Memory B cell (primary cell): ENCODE data around the gene GRIK4.
"Not testable (repeated sequence)": the region's sequence is repeated elsewhere in the genome, so short reads cannot be mapped to it uniquely, and the experiment has no call there.

Experiments used
- ATAC-seq: fragments of 150-1000 bp; cut with Tn5 transposase; 2 replicates; pipeline ENCODE4 v1.10.0; 2021; ENCODE audit warnings: low read depth, mild to moderate bottlenecking, moderate library complexity
- DNase-seq, 2 donors: peaks; one replicate each; pipeline ENCODE4 v3.0.0; 2022; ENCODE audit warnings: low spot score in 2 of 2
- H3K27ac Mint-ChIP-seq: one replicate; pipeline ENCODE4 v1.8.0; 2022; ENCODE audit warnings: mild to moderate bottlenecking, moderate library complexity, mixed read lengths
- H3K27me3 Mint-ChIP-seq: one replicate; pipeline ENCODE4 v1.8.0; 2022; ENCODE audit warnings: mixed read lengths
- H3K36me3 Mint-ChIP-seq: one replicate; pipeline ENCODE4 v1.8.0; 2022; ENCODE audit warnings: mild to moderate bottlenecking, mixed read lengths
- H3K4me1 Mint-ChIP-seq: one replicate; pipeline ENCODE4 v1.8.0; 2022; ENCODE audit warnings: mixed read lengths
- H3K4me3 Mint-ChIP-seq: one replicate; pipeline ENCODE4 v1.8.0; 2022; ENCODE audit warnings: mild to moderate bottlenecking, moderate library complexity, mixed read lengths
- H3K9me3 Mint-ChIP-seq: one replicate; pipeline ENCODE4 v1.8.0; 2022; ENCODE audit warnings: mixed read lengths

The GRIK4 gene

GRCh38 chr11:120577041-120577440, 65.5 kb downstream of the GRIK4 start:
- Mint-ChIP-seq H3K4me3 (no peak overlapping the region), H3K36me3 (no peaks in the 10 kb centered on the region), H3K27me3 (peaks cover 20% of the 10 kb centered on the region), H3K9me3 (no peaks in the 10 kb centered on the region), H3K27ac (no peak overlapping the region), H3K4me1 (peaks cover 4% of the 10 kb centered on the region)
- ATAC-seq (no peak), DNase-seq (no peak)

- ATAC-seq, result no peak
- no peak for DNase-seq
- H3K27ac Mint-ChIP-seq, result no peak overlapping the region
- no peak overlapping the region for H3K4me3 Mint-ChIP-seq
- no peaks in the 10 kb centered on the region for H3K36me3 Mint-ChIP-seq
- no peaks in the 10 kb centered on the region for H3K9me3 Mint-ChIP-seq
- peaks cover 17% of the 10 kb centered on the region for H3K27me3 Mint-ChIP-seq
- H3K4me1 Mint-ChIP-seq, result peaks cover 4% of the 10 kb centered on the region
Measured at GRCh38 chr11:120577624-120578363, 66.2 kb downstream of the GRIK4 start.

DNA sequence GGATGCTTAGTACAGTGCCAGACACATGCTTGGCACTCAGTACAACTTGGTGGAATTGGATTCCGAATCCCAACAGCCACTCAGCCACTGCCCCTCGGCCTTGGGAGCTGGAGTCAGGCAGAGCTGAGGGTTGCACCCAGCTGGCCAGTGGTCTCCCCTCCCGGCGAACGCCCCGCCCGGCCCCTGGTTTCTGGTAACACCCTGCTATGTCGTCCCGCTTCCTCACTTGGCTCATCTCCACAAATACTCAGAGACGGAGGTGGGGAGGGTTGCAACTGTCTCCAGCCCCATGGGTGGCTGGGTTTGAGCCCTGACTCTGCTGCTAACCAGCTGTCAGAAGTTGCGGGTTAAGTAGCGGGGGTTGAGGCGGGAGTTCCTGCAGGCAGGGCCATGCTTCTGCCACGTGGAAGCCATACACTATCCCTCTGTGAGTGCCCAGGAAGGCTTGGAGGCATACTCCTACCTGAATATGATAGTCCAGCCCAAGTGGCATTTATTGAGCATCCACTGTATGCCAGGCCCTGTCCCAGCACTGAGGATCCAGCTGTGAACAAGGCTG, 67.1 kb downstream of the GRIK4 start:
- DNase-seq (no peak), ATAC-seq (no peak)
- peaks cover 6% of the 10 kb centered on the region for H3K9me3 Mint-ChIP-seq
- H3K27me3 Mint-ChIP-seq, result peaks cover 20% of the 10 kb centered on the region
- H3K4me1 Mint-ChIP-seq, result peaks cover 4% of the 10 kb centered on the region
- no peak overlapping the region for H3K27ac Mint-ChIP-seq
- H3K36me3 Mint-ChIP-seq, result no peaks in the 10 kb centered on the region
- H3K4me3 Mint-ChIP-seq, result no peak overlapping the region

GRCh38 chr11:120579611-120580031, 68.1 kb downstream of the GRIK4 start:
- Mint-ChIP-seq H3K4me3 (no peak overlapping the region), H3K27me3 (peaks cover 20% of the 10 kb centered on the region), H3K27ac (no peak overlapping the region), H3K4me1 (peaks cover 4% of the 10 kb centered on the region), H3K36me3 (no peaks in the 10 kb centered on the region), H3K9me3 (peaks cover 7% of the 10 kb centered on the region)
- DNase-seq (no peak), ATAC-seq (no peak)

DNA sequence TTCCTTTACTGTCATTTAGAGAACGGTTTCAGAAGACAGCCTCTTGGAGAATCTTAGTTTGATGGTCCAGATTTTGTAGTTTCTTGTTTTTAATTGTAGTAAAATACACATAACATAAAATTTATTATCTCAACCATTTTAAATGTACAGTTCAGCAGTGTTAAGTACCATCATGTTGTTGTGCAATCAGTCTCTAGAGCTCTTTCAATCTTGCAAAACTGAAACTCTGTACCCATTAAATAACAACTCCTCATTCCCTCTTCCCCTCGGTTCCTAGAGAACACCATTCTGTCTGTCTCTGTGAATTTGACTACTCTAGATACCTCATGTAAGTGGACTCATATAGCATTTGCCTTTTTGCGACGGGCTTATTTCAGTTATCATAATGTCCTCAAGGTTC, 69.8 kb downstream of the GRIK4 start:
- no peak overlapping the region for H3K27ac Mint-ChIP-seq
- no peak for DNase-seq
- peaks cover 7% of the 10 kb centered on the region for H3K9me3 Mint-ChIP-seq
- H3K4me3 Mint-ChIP-seq, result no peak overlapping the region
- no peak for ATAC-seq
- peaks cover 4% of the 10 kb centered on the region for H3K4me1 Mint-ChIP-seq
- peaks cover 3% of the 10 kb centered on the region for H3K36me3 Mint-ChIP-seq
- H3K27me3 Mint-ChIP-seq, result peaks cover 28% of the 10 kb centered on the region

DNA sequence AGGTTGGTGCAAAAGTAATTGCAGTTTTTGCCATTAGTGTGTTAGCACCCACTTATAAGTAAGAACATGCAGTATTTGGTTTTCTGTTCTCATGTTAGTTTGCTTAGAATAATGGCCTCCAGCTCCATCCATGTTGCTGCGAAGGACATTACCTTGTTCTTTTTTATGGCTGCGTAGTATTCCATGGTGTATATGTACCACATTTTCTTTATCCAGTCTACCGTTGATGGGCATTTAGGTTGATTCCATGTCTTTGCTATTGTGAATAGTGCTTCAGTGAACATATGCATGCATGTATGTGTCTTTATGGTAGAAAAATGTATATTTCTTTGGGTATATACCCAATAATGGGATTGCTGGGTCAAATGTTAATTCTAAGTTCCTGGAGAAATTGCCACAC, 71.0 kb downstream of the GRIK4 start:
- DNase-seq, H3K36me3 Mint-ChIP-seq, H3K27ac Mint-ChIP-seq, ATAC-seq, H3K4me1 Mint-ChIP-seq, H3K4me3 Mint-ChIP-seq, H3K9me3 Mint-ChIP-seq: not testable (repeated sequence)
- peaks cover 27% of the 10 kb centered on the region for H3K27me3 Mint-ChIP-seq

- no peak overlapping the region for H3K27ac Mint-ChIP-seq
- H3K36me3 Mint-ChIP-seq, result peaks cover 3% of the 10 kb centered on the region
- ATAC-seq, result no peak
Measured at GRCh38 chr11:120586072-120586471, 74.5 kb downstream of the GRIK4 start.

DNA sequence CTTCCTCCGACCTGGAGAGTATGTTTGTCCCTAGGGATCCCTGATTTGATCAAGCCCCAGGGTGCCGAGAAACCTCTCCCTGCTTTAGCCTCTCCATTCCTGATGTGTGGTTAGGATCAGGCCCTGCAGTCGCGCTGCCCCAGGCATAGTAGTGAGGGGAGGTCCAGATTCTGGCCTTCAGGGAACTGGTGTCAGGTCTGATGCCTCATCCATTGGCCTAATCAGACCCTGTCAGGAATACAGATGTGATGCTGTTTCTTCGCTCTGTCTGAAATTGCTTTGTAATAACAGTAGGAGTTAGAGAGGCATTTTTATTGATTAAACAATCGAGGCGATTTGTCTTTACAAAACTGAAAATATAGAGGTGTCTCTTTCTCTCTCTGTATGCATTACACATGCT, 75.2 kb downstream of the GRIK4 start:
- ATAC-seq (no peak), DNase-seq (no peak)
- Mint-ChIP-seq H3K4me3 (no peak overlapping the region), H3K9me3 (peaks cover 7% of the 10 kb centered on the region), H3K27ac (no peak overlapping the region), H3K4me1 (no peaks in the 10 kb centered on the region), H3K36me3 (peaks cover 3% of the 10 kb centered on the region), H3K27me3 (peaks cover 26% of the 10 kb centered on the region)

More at GRCh38 chr11:120586072-120586471, 74.5 kb downstream of the GRIK4 start:
- Mint-ChIP-seq H3K4me3 (no peak overlapping the region), H3K27me3 (peaks cover 27% of the 10 kb centered on the region), H3K9me3 (peaks cover 7% of the 10 kb centered on the region), H3K4me1 (no peaks in the 10 kb centered on the region)
- no peak for DNase-seq

GRCh38 chr11:120587299-120587698, 75.8 kb downstream of the GRIK4 start:
- H3K4me3 Mint-ChIP-seq, result no peak overlapping the region
- H3K9me3 Mint-ChIP-seq, result peaks cover 7% of the 10 kb centered on the region
- no peak overlapping the region for H3K27ac Mint-ChIP-seq
- peaks cover 3% of the 10 kb centered on the region for H3K36me3 Mint-ChIP-seq
- peaks cover 27% of the 10 kb centered on the region for H3K27me3 Mint-ChIP-seq
- ATAC-seq, result no peak
- no peak for DNase-seq
- no peaks in the 10 kb centered on the region for H3K4me1 Mint-ChIP-seq

DNA sequence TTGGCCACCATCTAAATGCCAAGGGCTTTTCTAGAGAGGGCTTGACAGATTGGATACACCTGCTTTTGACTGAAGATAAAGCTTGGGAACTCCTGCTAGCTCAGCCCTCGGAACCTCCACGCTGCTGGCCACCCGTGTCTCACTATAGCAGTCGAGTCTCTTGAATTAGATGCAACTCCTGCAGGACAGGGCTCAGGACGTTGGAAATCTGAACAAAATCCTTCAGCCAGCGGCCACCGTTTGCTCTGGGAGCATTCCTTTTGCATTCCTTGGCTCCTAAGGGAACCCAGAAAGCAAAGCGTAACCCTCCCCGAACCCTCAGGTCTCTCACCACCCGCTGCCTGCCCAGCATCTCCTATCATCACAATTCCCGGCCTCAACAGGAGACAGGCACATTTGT, 77.8 kb downstream of the GRIK4 start:
- H3K27me3 Mint-ChIP-seq, result peaks cover 30% of the 10 kb centered on the region
- H3K9me3 Mint-ChIP-seq, result no peaks in the 10 kb centered on the region
- no peaks in the 10 kb centered on the region for H3K4me1 Mint-ChIP-seq
- H3K4me3 Mint-ChIP-seq, result no peak overlapping the region
- DNase-seq (no peak), ATAC-seq (no peak)
- H3K36me3 Mint-ChIP-seq, result peaks cover 5% of the 10 kb centered on the region
- H3K27ac Mint-ChIP-seq, result no peak overlapping the region

DNA sequence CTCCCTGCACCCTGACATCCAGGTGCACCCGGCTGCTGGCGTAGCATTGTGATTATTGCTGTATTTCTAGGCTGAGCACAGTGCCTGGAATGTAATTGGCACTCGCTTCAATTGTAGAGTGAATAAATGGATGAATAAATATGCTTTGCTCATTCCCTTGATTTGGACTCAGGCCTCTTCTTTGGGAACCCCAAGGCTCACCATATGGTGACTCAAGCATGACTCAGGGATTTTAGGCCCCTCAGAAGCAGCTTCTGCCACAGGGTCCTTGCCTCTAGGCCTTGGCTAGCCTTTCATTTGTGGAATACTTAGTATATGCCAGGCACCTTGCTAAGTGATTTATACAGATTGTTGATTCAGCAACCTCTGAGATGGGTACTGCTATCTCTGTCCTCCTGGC, 78.9 kb downstream of the GRIK4 start:
- ATAC-seq (no peak), DNase-seq (no peak)
- peaks cover 25% of the 10 kb centered on the region for H3K27me3 Mint-ChIP-seq
- no peak overlapping the region for H3K27ac Mint-ChIP-seq
- no peaks in the 10 kb centered on the region for H3K9me3 Mint-ChIP-seq
- H3K36me3 Mint-ChIP-seq, result peaks cover 5% of the 10 kb centered on the region
- no peak overlapping the region for H3K4me3 Mint-ChIP-seq
- no peaks in the 10 kb centered on the region for H3K4me1 Mint-ChIP-seq

DNA sequence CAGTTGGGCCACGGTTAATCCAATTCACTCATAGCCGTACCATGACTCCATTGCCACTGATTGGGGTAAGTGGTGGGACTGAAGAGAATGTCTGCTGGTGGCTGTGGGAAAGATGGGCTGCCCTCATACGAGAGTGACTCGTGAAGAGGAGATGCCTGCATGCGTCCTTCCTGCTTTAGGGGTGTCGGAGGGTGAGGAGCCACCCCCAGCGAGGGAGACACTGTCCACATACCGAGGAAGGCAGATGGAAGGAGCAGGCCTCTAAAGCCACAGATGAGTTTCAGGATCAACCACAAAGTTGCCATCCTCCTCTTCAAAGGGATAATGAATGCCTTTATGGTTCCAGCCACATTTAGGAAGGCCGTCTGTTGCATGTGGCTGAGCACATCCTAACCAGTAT, 83.2 kb downstream of the GRIK4 start:
- peaks cover 2% of the 10 kb centered on the region for H3K36me3 Mint-ChIP-seq
- no peak for DNase-seq
- peaks cover 14% of the 10 kb centered on the region for H3K27me3 Mint-ChIP-seq
- H3K9me3 Mint-ChIP-seq, result no peaks in the 10 kb centered on the region
- no peak for ATAC-seq
- H3K27ac Mint-ChIP-seq, result no peak overlapping the region
- no peaks in the 10 kb centered on the region for H3K4me1 Mint-ChIP-seq
- H3K4me3 Mint-ChIP-seq, result no peak overlapping the region

- DNase-seq, result no peak
- Mint-ChIP-seq H3K27me3 (peaks cover 16% of the 10 kb centered on the region), H3K9me3 (no peaks in the 10 kb centered on the region), H3K36me3 (peaks cover 2% of the 10 kb centered on the region), H3K4me3 (no peak overlapping the region), H3K27ac (no peak overlapping the region), H3K4me1 (no peaks in the 10 kb centered on the region)
- ATAC-seq, result no peak
Measured at GRCh38 chr11:120595557-120595956, 84.0 kb downstream of the GRIK4 start.

- Mint-ChIP-seq H3K9me3 (no peaks in the 10 kb centered on the region), H3K27ac (no peak overlapping the region), H3K4me1 (no peaks in the 10 kb centered on the region), H3K36me3 (peaks cover 2% of the 10 kb centered on the region), H3K27me3 (peaks cover 14% of the 10 kb centered on the region), H3K4me3 (no peak overlapping the region)
- ATAC-seq (no peak), DNase-seq (no peak)
Measured at GRCh38 chr11:120597250-120598215, 86.0 kb downstream of the GRIK4 start.
